HTERT RPE-1 (cell line): ENCODE data around the gene MYLK.

Experiments
- in situ Hi-C: fragments of 300-500 bp; cut with MboI; formaldehyde crosslinking; loops from 4 replicates; pipeline ENCODE4 v1.14.3; 2020; ENCODE audit warnings: low sequenced_read_pairs

The MYLK gene

GRCh38 chr3:123832692-123833397 lies 51.3 kb downstream of the MYLK start:
- in situ Hi-C loops, result no loop called here

- in situ Hi-C loops, result no loop called here
Measured at GRCh38 chr3:123831420-123831819, 52.7 kb downstream of the MYLK start.

- in situ Hi-C loops, result no loop called here
Measured at GRCh38 chr3:123821920-123822319, 62.2 kb downstream of the MYLK start.

- in situ Hi-C loops, result no loop called here
Measured at GRCh38 chr3:123819949-123820348, 64.2 kb downstream of the MYLK start.

- in situ Hi-C loops, result no loop called here
Measured at GRCh38 chr3:123818921-123819429, 65.2 kb downstream of the MYLK start.

GRCh38 chr3:123818324-123818920 lies 65.7 kb downstream of the MYLK start:
- in situ Hi-C loops, result no loop called here

- in situ Hi-C loops, result no loop called here
Measured at GRCh38 chr3:123817413-123817812, 66.7 kb downstream of the MYLK start.

GRCh38 chr3:123816673-123817207 lies 67.4 kb downstream of the MYLK start:
- in situ Hi-C loops, result no loop called here

GRCh38 chr3:123815981-123816380 lies 68.2 kb downstream of the MYLK start:
- in situ Hi-C loops, result no loop called here

GRCh38 chr3:123813876-123814275 lies 70.3 kb downstream of the MYLK start:
- in situ Hi-C loops, result no loop called here

GRCh38 chr3:123809597-123809996 lies 74.5 kb downstream of the MYLK start:
- in situ Hi-C loops, result no loop called here

- in situ Hi-C loops, result no loop called here
Measured at GRCh38 chr3:123808812-123809211, 75.3 kb downstream of the MYLK start.

- in situ Hi-C loops, result no loop called here
Measured at GRCh38 chr3:123807820-123808219, 76.3 kb downstream of the MYLK start.

GRCh38 chr3:123805504-123805903 lies 78.6 kb downstream of the MYLK start:
- in situ Hi-C loops, result no loop called here

- in situ Hi-C loops, result no loop called here
Measured at GRCh38 chr3:123805101-123805500, 79.0 kb downstream of the MYLK start.

GRCh38 chr3:123804676-123805075 lies 79.5 kb downstream of the MYLK start:
- in situ Hi-C loops, result no loop called here

- in situ Hi-C loops, result no loop called here
Measured at GRCh38 chr3:123803521-123803920, 80.6 kb downstream of the MYLK start.

- in situ Hi-C loops, result no loop called here
Measured at GRCh38 chr3:123802007-123802625, 82.0 kb downstream of the MYLK start.

GRCh38 chr3:123801474-123801873 lies 82.7 kb downstream of the MYLK start:
- in situ Hi-C loops, result no loop called here

- in situ Hi-C loops, result no loop called here
Measured at GRCh38 chr3:123800362-123800682, 83.8 kb downstream of the MYLK start.

GRCh38 chr3:123799544-123800361 lies 84.4 kb downstream of the MYLK start:
- in situ Hi-C loops, result no loop called here
